Brain microvascular endothelial cell (primary cell): ENCODE results near the gene ADARB2.

Source experiments
- DNase-seq: peaks from one replicate; pipeline ENCODE4 v3.0.0-alpha.2; 2020
- H3K27ac ChIP-seq: fragments of 250-450 bp; sonication (Bioruptor Pico); 2 replicates; pipeline ENCODE4 v1.5.1; 2020; ENCODE audit warnings: mild to moderate bottlenecking, moderate library complexity
- H3K27me3 ChIP-seq: fragments of 250-450 bp; sonication (Bioruptor Pico); replicated peaks from 2 replicates; pipeline ENCODE4 v1.5.1; 2020; ENCODE audit warnings: mild to moderate bottlenecking
- H3K36me3 ChIP-seq: fragments of 250-450 bp; sonication (Bioruptor Pico); replicated peaks from 2 replicates; pipeline ENCODE4 v1.5.1; 2020; ENCODE audit warnings: mild to moderate bottlenecking
- H3K4me3 ChIP-seq: 2 replicates; pipeline ENCODE4 v1.5.1; 2011; ENCODE audit warnings: low read depth, mild to moderate bottlenecking, control low read depth, low read length, moderate library complexity
- in situ Hi-C: cut with HindIII; loops from 2 replicates; pipeline ENCODE4 v1.10.0; 2017; ENCODE audit warnings: low sequenced_read_pairs, low pct_ligation_motif_present
- TF ChIP-seq, protein P1 (sequence below): IDR thresholded peaks from 2 replicates; pipeline ENCODE4 v1.5.1; 2011; ENCODE audit warnings: low read depth, mild to moderate bottlenecking, moderate library complexity, low read length, control low read depth, inconsistent platforms; ENCODE audit errors: missing control alignments

The ADARB2 gene

DNA sequence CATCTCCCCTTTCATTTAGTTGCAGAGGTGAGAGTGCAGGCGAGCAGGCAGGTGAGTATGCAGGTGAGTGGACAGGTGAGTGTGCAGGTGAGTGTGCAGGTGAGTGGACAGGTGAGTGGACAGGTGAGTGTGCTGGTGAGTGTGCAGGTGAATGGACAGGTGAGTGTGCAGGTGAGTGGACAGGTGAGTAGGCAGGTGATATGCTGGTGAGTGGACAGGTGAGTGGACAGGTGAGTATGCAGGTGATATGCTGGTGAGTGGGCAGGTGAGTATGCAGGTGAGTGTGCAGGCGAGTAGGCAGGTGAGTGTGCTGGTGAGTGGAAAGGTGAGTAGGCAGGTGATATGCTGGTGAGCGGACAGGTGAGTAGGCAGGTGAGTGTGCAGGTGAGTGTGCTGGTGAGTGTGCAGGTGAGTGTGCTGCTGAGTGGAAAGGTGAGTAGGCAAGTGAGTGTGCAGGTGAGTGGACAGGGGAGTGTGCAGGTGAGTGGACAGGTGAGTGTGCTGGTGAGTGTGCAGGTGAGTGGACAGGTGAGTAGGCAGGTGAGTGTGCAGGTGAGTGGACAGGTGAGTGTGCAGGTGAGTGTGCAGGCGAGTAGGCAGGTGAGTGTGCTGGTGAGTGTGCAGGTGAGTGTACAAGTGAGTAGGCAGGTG lies 165.6 kb downstream of the ADARB2 start:
- no peaks in the 10 kb centered on the region for H3K27me3 ChIP-seq
- H3K27ac ChIP-seq = no peak overlapping the region
- TF ChIP-seq, protein P1, sequence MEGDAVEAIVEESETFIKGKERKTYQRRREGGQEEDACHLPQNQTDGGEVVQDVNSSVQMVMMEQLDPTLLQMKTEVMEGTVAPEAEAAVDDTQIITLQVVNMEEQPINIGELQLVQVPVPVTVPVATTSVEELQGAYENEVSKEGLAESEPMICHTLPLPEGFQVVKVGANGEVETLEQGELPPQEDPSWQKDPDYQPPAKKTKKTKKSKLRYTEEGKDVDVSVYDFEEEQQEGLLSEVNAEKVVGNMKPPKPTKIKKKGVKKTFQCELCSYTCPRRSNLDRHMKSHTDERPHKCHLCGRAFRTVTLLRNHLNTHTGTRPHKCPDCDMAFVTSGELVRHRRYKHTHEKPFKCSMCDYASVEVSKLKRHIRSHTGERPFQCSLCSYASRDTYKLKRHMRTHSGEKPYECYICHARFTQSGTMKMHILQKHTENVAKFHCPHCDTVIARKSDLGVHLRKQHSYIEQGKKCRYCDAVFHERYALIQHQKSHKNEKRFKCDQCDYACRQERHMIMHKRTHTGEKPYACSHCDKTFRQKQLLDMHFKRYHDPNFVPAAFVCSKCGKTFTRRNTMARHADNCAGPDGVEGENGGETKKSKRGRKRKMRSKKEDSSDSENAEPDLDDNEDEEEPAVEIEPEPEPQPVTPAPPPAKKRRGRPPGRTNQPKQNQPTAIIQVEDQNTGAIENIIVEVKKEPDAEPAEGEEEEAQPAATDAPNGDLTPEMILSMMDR = no peak
- no peaks in the 10 kb centered on the region for H3K36me3 ChIP-seq
- no peak overlapping the region for H3K4me3 ChIP-seq
- DNase-seq = no peak
- in situ Hi-C loops = no loop called here

DNA sequence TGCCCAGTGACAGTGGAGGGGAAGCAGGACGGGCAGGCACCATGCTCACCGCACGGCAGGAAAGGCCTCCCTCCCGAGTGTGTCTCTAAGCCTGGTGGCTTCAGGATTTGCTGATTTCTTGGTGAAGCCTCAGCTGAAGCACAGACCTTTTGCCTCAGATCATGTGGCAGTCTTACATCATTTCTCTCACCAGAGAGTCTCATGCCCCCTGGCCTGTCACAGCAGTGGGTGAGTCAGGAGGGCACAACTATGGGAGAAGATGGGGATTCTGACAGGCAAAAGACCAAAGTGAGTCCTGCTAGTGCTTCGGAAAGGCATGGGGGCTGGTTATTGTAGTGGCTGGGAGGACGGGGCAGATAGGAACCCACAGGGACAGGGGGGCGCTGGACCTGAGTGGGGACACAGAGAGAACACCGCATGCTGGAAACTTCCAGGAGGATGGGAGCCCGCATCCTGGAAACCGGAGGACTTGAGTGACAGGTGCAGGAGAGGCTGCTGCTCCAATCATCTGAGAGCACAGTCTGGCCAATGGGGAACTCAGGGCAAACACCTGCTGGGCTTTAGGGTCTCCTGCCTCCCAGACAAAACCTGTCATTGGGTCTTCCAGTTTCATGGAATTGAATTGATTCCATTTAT lies 166.8 kb downstream of the ADARB2 start:
- Histone ChIP-seq H3K27me3 (no peaks in the 10 kb centered on the region), H3K4me3 (no peak overlapping the region), H3K36me3 (no peaks in the 10 kb centered on the region), H3K27ac (no peak overlapping the region)
- no peak for DNase-seq
- in situ Hi-C loops = no loop called here
- TF ChIP-seq, protein P1 = no peak

DNA sequence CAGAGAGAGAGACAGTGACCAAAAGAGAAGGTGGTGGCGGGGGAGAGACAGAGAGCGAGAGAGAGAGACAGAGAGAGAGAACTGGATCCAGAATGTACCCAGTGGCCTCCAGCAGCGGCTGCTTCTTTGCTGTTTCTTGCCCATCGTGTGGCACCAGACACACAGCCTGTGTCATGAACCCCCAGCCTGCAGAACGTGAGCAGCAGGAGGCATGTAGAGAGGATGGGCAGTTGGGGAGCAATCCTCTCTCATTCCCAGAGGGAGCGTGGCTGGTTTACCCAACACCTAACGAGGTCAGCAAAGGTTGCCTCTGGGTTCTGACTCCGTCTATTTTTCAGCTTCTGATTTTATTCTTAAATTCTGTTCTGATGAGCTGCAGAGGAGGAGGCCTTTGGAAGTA lies 168.1 kb downstream of the ADARB2 start:
- Histone ChIP-seq H3K36me3 (no peaks in the 10 kb centered on the region), H3K27ac (no peak overlapping the region), H3K4me3 (no peak overlapping the region), H3K27me3 (no peaks in the 10 kb centered on the region)
- TF ChIP-seq, protein P1 = no peak
- no peak for DNase-seq
- in situ Hi-C loops = no loop called here

DNA sequence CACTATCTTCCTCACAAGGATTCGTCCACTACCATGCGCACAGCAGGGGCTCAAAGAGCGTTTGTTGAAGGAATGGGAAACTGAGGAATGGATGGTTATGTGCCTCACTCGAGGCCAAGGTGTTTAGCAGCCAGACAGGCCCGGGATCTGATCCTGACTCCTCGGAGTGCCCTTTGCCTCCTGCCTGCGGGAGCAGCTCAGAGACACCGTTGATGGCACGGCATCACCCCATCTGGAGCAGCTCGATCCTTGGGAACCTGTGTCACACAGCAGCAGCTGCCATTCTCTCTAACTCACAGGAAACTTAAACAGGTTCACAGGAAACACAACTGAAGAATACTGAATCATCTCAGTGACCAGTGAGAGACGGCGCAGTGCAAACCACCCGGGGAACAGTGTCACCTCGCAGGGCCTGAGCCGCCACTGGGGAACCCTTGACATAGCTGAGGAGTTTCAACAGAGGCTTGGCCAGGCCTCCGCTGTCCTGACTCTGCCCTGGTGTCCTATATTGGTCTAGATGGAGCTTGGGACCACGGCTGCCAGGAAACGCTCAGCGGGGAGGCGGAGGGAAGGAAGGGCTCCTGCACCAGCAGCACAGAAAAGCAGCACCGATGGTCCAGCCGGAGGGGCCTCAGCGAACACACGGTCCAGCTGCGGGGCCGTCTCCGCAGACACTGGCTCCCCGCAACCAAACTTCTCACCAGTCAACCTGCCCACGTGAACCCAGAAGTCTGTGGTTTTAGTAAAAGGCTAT lies 169.4 kb downstream of the ADARB2 start:
- no peaks in the 10 kb centered on the region for H3K27me3 ChIP-seq
- H3K36me3 ChIP-seq = no peaks in the 10 kb centered on the region
- TF ChIP-seq, protein P1 = no peak
- in situ Hi-C loops = no loop called here
- DNase-seq = no peak
- no peak overlapping the region for H3K4me3 ChIP-seq
- no peak overlapping the region for H3K27ac ChIP-seq

DNA sequence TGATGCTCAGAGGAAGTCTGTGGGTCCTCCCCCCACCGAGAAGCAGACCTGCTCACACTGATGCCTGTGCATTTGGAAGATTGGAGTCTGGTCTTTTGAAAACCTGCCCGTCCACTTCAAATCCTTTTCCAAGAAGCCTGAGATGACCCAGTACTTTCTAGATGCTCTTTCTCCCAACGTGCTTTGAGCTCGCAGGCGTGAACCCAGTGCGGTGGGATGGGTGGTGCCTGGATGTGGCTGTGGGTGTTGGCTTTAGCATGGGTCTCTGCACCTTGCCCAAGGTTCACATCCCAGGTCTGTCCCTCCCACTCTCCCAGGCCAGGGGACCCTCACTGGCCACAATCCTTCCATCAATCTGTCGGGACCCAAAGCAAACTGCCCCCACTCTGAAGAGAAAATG lies 170.2 kb downstream of the ADARB2 start:
- H3K4me3 ChIP-seq = no peak overlapping the region
- TF ChIP-seq, protein P1 = no peak

More for the DNA sequence above, 170.2 kb downstream of the ADARB2 start:
- Histone ChIP-seq H3K27me3 (no peaks in the 10 kb centered on the region), H3K27ac (no peak overlapping the region), H3K36me3 (no peaks in the 10 kb centered on the region)
- no peak for DNase-seq
- in situ Hi-C loops = no loop called here
